K562 (cell line): ENCODE results near the gene SNIP1. TPM values are rescaled to one million over a fixed set of nuclear protein-coding genes. Genes with fewer than 3 reads are reported as not detected.

ENCODE experiments used
- BRD9 ChIP-seq: fragments of 450-650 bp; IDR thresholded peaks from 2 replicates; pipeline ENCODE4 v1.6.1; 2018; ENCODE audit warnings: low read depth; ENCODE audit not compliant: partially characterized antibody
- DDX20 ChIP-seq: fragments of 450-650 bp; IDR thresholded peaks from 2 replicates; pipeline ENCODE4 v1.6.1; 2016; ENCODE audit warnings: missing genetic modification characterization, low read depth, mild to moderate bottlenecking, missing compliant biosample characterization, moderate library complexity
- EHMT2 ChIP-seq: fragments of 450-650 bp; IDR thresholded peaks from 2 replicates; pipeline ENCODE4 v1.6.1; 2018; ENCODE audit warnings: antibody characterized with exemption
- ESRRA ChIP-seq: fragments of 450-650 bp; IDR thresholded peaks from 2 replicates; pipeline ENCODE4 v1.6.1; 2014; ENCODE audit warnings: low read depth, mild to moderate bottlenecking, moderate library complexity, borderline replicate concordance
- ETV1 ChIP-seq: fragments of 450-650 bp; conservative IDR thresholded peaks from 2 replicates; pipeline ENCODE4 v1.6.1; 2016; ENCODE audit warnings: missing genetic modification characterization, control low read depth, low read depth, missing compliant biosample characterization
- EZH2 ChIP-seq: IDR thresholded peaks from 2 replicates; pipeline ENCODE4 v1.6.1; 2012; ENCODE audit warnings: low read depth, mild to moderate bottlenecking, inconsistent platforms, low read length, borderline replicate concordance
- GABPB2 ChIP-seq: fragments of 250-450 bp; sonication (Bioruptor Pico); conservative IDR thresholded peaks from 2 replicates; pipeline ENCODE4 v1.5.1; 2021; ENCODE audit warnings: mild to moderate bottlenecking
- HNRNPLL ChIP-seq: fragments of 200-400 bp; formaldehyde crosslinking; IDR thresholded peaks from 2 replicates; pipeline ENCODE4 v1.6.1; 2017; ENCODE audit warnings: low read length, low read depth, mild to moderate bottlenecking; ENCODE audit not compliant: poor library complexity, severe bottlenecking
- ILK ChIP-seq: fragments of 450-650 bp; IDR thresholded peaks from 2 replicates; pipeline ENCODE4 v1.6.1; 2016; ENCODE audit warnings: missing genetic modification characterization, low read depth, mild to moderate bottlenecking, missing compliant biosample characterization, moderate library complexity, borderline replicate concordance
- MTA1 ChIP-seq: fragments of 450-650 bp; IDR thresholded peaks from 2 replicates; pipeline ENCODE4 v1.6.1; 2017; ENCODE audit warnings: borderline replicate concordance
- MYNN ChIP-seq, 2 experiments: sonication (generic); formaldehyde crosslinking in 1 of 2; IDR thresholded peaks; 2 replicates each; pipeline versions ENCODE4 v1.5.0 to v1.6.1; 2016 to 2020; ENCODE audit warnings: antibody characterized with exemption in 1 of 2, missing genetic modification reagents in 1 of 2
- NR4A1 ChIP-seq, 2 experiments: fragments of 250-450 bp in 1 of 2; fragments of 450-650 bp in 1 of 2; sonication (Bioruptor Pico) in 1 of 2; IDR thresholded peaks; 2 replicates each; pipeline versions ENCODE4 v1.4.0 to v1.6.1; 2016 to 2020; ENCODE audit warnings: mild to moderate bottlenecking in 2 of 2, missing compliant biosample characterization in 1 of 2, missing genetic modification characterization in 1 of 2, moderate library complexity in 1 of 2
- PCBP2 ChIP-seq: fragments of 200-400 bp; formaldehyde crosslinking; IDR thresholded peaks from 2 replicates; pipeline ENCODE4 v1.6.1; 2018; ENCODE audit warnings: low read length, low read depth, mild to moderate bottlenecking, moderate library complexity; ENCODE audit not compliant: poor library complexity, severe bottlenecking
- RBBP5 ChIP-seq: fragments of 200-600 bp; sonication (generic); IDR thresholded peaks from 2 replicates; pipeline ENCODE4 v1.6.1; 2012; ENCODE audit warnings: borderline replicate concordance, mild to moderate bottlenecking, low read length, control low read depth, inconsistent platforms; ENCODE audit not compliant: insufficient read depth, poor library complexity, severe bottlenecking
- RFX1 ChIP-seq: fragments of 450-650 bp; IDR thresholded peaks from 2 replicates; pipeline ENCODE4 v1.6.1; 2016; ENCODE audit warnings: mild to moderate bottlenecking, moderate library complexity
- SRSF1 ChIP-seq: fragments of 200-400 bp; formaldehyde crosslinking; IDR thresholded peaks from 2 replicates; pipeline ENCODE4 v1.6.1; 2017; ENCODE audit warnings: mild to moderate bottlenecking, low read depth, low read length, moderate library complexity
- SRSF9 ChIP-seq: fragments of 200-400 bp; formaldehyde crosslinking; IDR thresholded peaks from 2 replicates; pipeline ENCODE4 v1.6.1; 2017; ENCODE audit warnings: low read depth, low read length, borderline replicate concordance
- TCF15 ChIP-seq: fragments of 250-450 bp; sonication (Bioruptor Pico); IDR thresholded peaks from 2 replicates; pipeline ENCODE4 v1.8.0; 2022; ENCODE audit warnings: moderate library complexity, mild to moderate bottlenecking, inconsistent platforms
- TFAP4 ChIP-seq: sonication (generic); formaldehyde crosslinking; IDR thresholded peaks from 2 replicates; pipeline ENCODE4 v1.8.0; 2022; ENCODE audit warnings: missing genetic modification reagents, mild to moderate bottlenecking, moderate library complexity, borderline replicate concordance
- TGIF2 ChIP-seq: sonication (generic); formaldehyde crosslinking; IDR thresholded peaks from 2 replicates; pipeline ENCODE4 v1.8.1; 2022; ENCODE audit warnings: mild to moderate bottlenecking, missing genetic modification reagents, moderate library complexity
- XRCC3 ChIP-seq: fragments of 450-650 bp; IDR thresholded peaks from 2 replicates; pipeline ENCODE4 v1.6.1; 2017; ENCODE audit warnings: mild to moderate bottlenecking, moderate library complexity
- ZNF384 ChIP-seq: IDR thresholded peaks from 2 replicates; pipeline ENCODE4 v1.6.1; 2012; ENCODE audit warnings: low read depth, low read length, improper control_type of control experiment
- ZNF589 ChIP-seq: fragments of 200-800 bp; sonication (Bioruptor generic); IDR thresholded peaks from 2 replicates; pipeline ENCODE4 v1.6.1; 2016; ENCODE audit warnings: low read depth, missing genetic modification characterization, missing compliant biosample characterization
- ZNF75A ChIP-seq: fragments of 450-650 bp; formaldehyde crosslinking; IDR thresholded peaks from 2 replicates; pipeline ENCODE4 v1.4.0; 2020; ENCODE audit warnings: mild to moderate bottlenecking
- polyA plus RNA-seq, 8 experiments: library from polyadenylated mRNA; depleted of rRNA in 4 of 8; stranded (reverse) in 5 of 8; unstranded in 3 of 8; fragments of >200 nt; fragmentation: Nextera tagmentation in 2 of 8; fragmentation: Illumina TruSeq in 1 of 8; extraction: Ambion mirVana in 2 of 8; extraction: Trizol in 1 of 8; gene quantifications; 2 replicates each; pipeline versions ENCODE4 v1.2.1 to v1.2.3, GENCODE V29; 2011 to 2014; ENCODE audit warnings: inconsistent platforms in 1 of 8, missing spikeins in 1 of 8
- total RNA-seq, 7 experiments: library from RNA; depleted of rRNA in 6 of 7; stranded (reverse); fragments of >200 nt in 6 of 7; fragmentation: Illumina TruSeq in 2 of 7; extraction: Trizol in 2 of 7; gene quantifications; 2 replicates each; pipeline versions ENCODE4 v1.2.1 to v1.2.3, GENCODE V29; 2011 to 2021; ENCODE audit warnings: low replicate concordance in 1 of 7
- TF ChIP-seq, protein P1 (sequence below): fragments of 450-650 bp; conservative IDR thresholded peaks from 2 replicates; pipeline ENCODE4 v1.6.1; 2016; ENCODE audit warnings: missing genetic modification characterization, low read depth, mild to moderate bottlenecking, missing compliant biosample characterization, moderate library complexity
- TF ChIP-seq, protein P2 (sequence below): fragments of 250-450 bp; sonication (Bioruptor Pico); IDR thresholded peaks from 2 replicates; pipeline ENCODE4 v1.6.1; 2021; ENCODE audit warnings: mild to moderate bottlenecking

SNIP1 gene
- total and polyA plus RNA-seq, 9 of the 15 experiments (the other 6 are each of a cell fraction or from before 2014, with no cell fraction given) = 2.9 to 25.9 (median 14.6) TPM

GRCh38 chr1:37560401-37561132, 6.5 kb upstream of the SNIP1 start (continued):
- TF ChIP-seq PCBP2 = no peak
- TF ChIP-seq ZNF75A = no peak
- 0 out of 2 replicates have a peak, but pooled peaks have one; percentile 66 for TF ChIP-seq DDX20
- TF ChIP-seq, protein P1, sequence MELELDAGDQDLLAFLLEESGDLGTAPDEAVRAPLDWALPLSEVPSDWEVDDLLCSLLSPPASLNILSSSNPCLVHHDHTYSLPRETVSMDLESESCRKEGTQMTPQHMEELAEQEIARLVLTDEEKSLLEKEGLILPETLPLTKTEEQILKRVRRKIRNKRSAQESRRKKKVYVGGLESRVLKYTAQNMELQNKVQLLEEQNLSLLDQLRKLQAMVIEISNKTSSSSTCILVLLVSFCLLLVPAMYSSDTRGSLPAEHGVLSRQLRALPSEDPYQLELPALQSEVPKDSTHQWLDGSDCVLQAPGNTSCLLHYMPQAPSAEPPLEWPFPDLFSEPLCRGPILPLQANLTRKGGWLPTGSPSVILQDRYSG = peak; percentile 63; the same call in 1 of the 2 replicates
- TF ChIP-seq MTA1 = no peak
- TF ChIP-seq BRD9 = no peak
- TF ChIP-seq SRSF9 = no peak
- no peak for TF ChIP-seq SRSF1
- no peak for TF ChIP-seq MYNN (IDR thresholded peaks at IDR 0.05)
- no peak for TF ChIP-seq MYNN (CRISPR knock-in tag; IDR thresholded peaks at IDR 0.05)
- no peak for TF ChIP-seq XRCC3
- TF ChIP-seq, protein P2, sequence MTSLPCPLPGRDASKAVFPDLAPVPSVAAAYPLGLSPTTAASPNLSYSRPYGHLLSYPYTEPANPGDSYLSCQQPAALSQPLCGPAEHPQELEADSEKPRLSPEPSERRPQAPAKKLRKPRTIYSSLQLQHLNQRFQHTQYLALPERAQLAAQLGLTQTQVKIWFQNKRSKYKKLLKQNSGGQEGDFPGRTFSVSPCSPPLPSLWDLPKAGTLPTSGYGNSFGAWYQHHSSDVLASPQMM (CRISPR knock-in tag) = no peak
- TF ChIP-seq NR4A1 (CRISPR knock-in tag; IDR thresholded peaks at IDR 0.05) = no peak
- TF ChIP-seq NR4A1 (tag; IDR thresholded peaks at IDR 0.05) = peak; percentile 60; the same call in 1 of the 2 replicates
- no peak for TF ChIP-seq GABPB2
- TF ChIP-seq EHMT2 = no peak
- no peak for TF ChIP-seq ETV1 (tag)
- 0 out of 2 replicates have a peak, but pooled peaks have one; percentile 28 for TF ChIP-seq TCF15
- TF ChIP-seq ESRRA = no peak
- no peak for TF ChIP-seq EZH2
- no peak for TF ChIP-seq RBBP5
- TF ChIP-seq TGIF2 = no peak
- no peak for TF ChIP-seq ILK (tag)
- TF ChIP-seq RFX1 = no peak
- TF ChIP-seq TFAP4 = no peak
- no peak for TF ChIP-seq ZNF589 (CRISPR knock-in tag)
- TF ChIP-seq HNRNPLL = no peak
- no peak for TF ChIP-seq ZNF384
